Measurements from ENCODE around the gene TBCE.

The TBCE gene

GRCh38 chr1:235470741-235471439, 103.7 kb downstream of the TBCE start:
- peak in 5 of 42 donors; percentile 8 to 47 (median 25) for DNase-seq

GRCh38 chr1:235473806-235474205, 106.6 kb downstream of the TBCE start:
- DNase-seq, result no peak
- intact Hi-C loops (cut with DNase I), result no loop called here

More at GRCh38 chr1:235470741-235471439, 103.7 kb downstream of the TBCE start:
- intact Hi-C loops (cut with DNase I), result no loop called here

GRCh38 chr1:235483090-235483489, 115.9 kb downstream of the TBCE start:
- intact Hi-C loops (cut with DNase I), result no loop called here
- no peak for DNase-seq

- intact Hi-C loops (cut with DNase I), result no loop called here
- DNase-seq, result no peak
Observed at GRCh38 chr1:235485558-235485957, 118.3 kb downstream of the TBCE start.

GRCh38 chr1:235486321-235486720, 119.1 kb downstream of the TBCE start:
- no peak for DNase-seq
- intact Hi-C loops (cut with DNase I), result no loop called here

- intact Hi-C loops (cut with DNase I), result no loop called here
Observed at GRCh38 chr1:235491644-235492043, 124.4 kb downstream of the TBCE start.

GRCh38 chr1:235494531-235494930, 127.3 kb downstream of the TBCE start:
- no peak for DNase-seq
- intact Hi-C loops (cut with DNase I), result no loop called here

More at GRCh38 chr1:235491644-235492043, 124.4 kb downstream of the TBCE start:
- no peak for DNase-seq

GRCh38 chr1:235495030-235495429, 127.8 kb downstream of the TBCE start:
- intact Hi-C loops (cut with DNase I), result no loop called here
- DNase-seq, result no peak

- intact Hi-C loops (cut with DNase I), result no loop called here
- DNase-seq, result no peak
Observed at GRCh38 chr1:235495551-235495950, 128.3 kb downstream of the TBCE start.

- DNase-seq, result no peak
- intact Hi-C loops (cut with DNase I), result loop anchor here (10.0 kb wide), 1 partner anchor 176 kb away; the partner anchor contains the start of genes ARID4B and GGPS1
Observed at GRCh38 chr1:235500971-235501540, 133.8 kb downstream of the TBCE start.

Measured in head of caudate nucleus (tissue), 42 donors.